Right lobe of liver (tissue), 6 donors: Measurements from ENCODE around the gene TIMMDC1. TPM values are rescaled to one million over a fixed set of nuclear protein-coding genes. Genes with fewer than 3 reads are reported as not detected.

ENCODE experiments used
- ATAC-seq, 4 donors: fragments of 200-7000 bp; cut with Tn5 transposase; one replicate each; pipeline ENCODE4 v1.9.1; 2020; ENCODE audit warnings: mild to moderate bottlenecking in 4 of 4, moderate library complexity in 4 of 4
- DNase-seq, 3 donors: peaks; one replicate each; pipeline ENCODE4 v3.0.0-alpha.2; 2020
- H3K27ac ChIP-seq, 3 donors: fragments of 200-600 bp; one replicate each; pipeline ENCODE4 v1.8.0; 2022
- H3K27me3 ChIP-seq, 2 donors: fragments of 200-600 bp; one replicate each; pipeline ENCODE4 v1.8.0; 2022
- H3K36me3 ChIP-seq, 4 donors: fragments of 200-600 bp; sonication (generic) in 1 of 4; one replicate each; pipeline versions ENCODE4 v1.5.1 to v1.8.0; 2017 to 2022; ENCODE audit warnings: control low read depth in 1 of 4
- H3K4me1 ChIP-seq, 4 donors: fragments of 200-600 bp; sonication (generic) in 1 of 4; one replicate each; pipeline versions ENCODE4 v1.5.1 to v1.8.0; 2017 to 2022; ENCODE audit warnings: control low read depth in 1 of 4
- H3K4me3 ChIP-seq, 3 donors: fragments of 200-600 bp; one replicate each; pipeline ENCODE4 v1.8.0; 2022
- H3K9me3 ChIP-seq, 4 donors: fragments of 200-600 bp; sonication (generic) in 1 of 4; one replicate each; pipeline versions ENCODE4 v1.5.1 to v1.8.0; 2017 to 2022; ENCODE audit warnings: control low read depth in 1 of 4
- CTCF ChIP-seq, 4 donors: fragments of 200-600 bp in 3 of 4; fragments of 450-650 bp in 1 of 4; IDR thresholded peaks; one replicate each; pipeline versions ENCODE4 v1.5.1 to v1.8.0; 2016 to 2022; ENCODE audit warnings: antibody characterized with exemption in 4 of 4, mild to moderate bottlenecking in 2 of 4
- POLR2A ChIP-seq: fragments of 450-650 bp; IDR thresholded peaks from one replicate; pipeline ENCODE4 v1.6.1; 2017; ENCODE audit warnings: antibody characterized with exemption, mild to moderate bottlenecking
- WGBS: methylation state at CpG from one replicate; pipeline ENCODE4 v1.1.6; 2018; ENCODE audit warnings: low coverage, low lambda C conversion rate; ENCODE audit not compliant: insufficient coverage; ENCODE audit errors: missing lambda C conversion rate; 5-methylcytosine and 5-hydroxymethylcytosine counted together
- intact Hi-C, 2 donors: fragments of 100-400 bp; cut with DNase I; formaldehyde crosslinking; loops; one replicate each; pipeline versions ENCODE4 v1.11.2 to v1.14.1; 2022
- total RNA-seq, 6 experiments: library from RNA; depleted of rRNA in 2 of 6; stranded (reverse); fragments of >200 nt in 2 of 6; fragmentation: NEBNext Ultra II Directional in 3 of 6; extraction: Animal tissue kit (Norgen Biotek cat#: 25700) in 3 of 6; gene quantifications; one replicate each; pipeline versions ENCODE4 v1.1.0 to v1.2.4, GENCODE V29; 2016 to 2023
- donor health status: DM: no; HTN: yes; CAD: no.
- donor health status: DM: no; HTN: no; CAD: no.
- donor health status: DM: no; HTN: no; CAD: no.
- donor health status: DM: no; HTN: yes; CAD: no.
- donor health status: DM: no; HTN: yes; CAD: no.

The TIMMDC1 gene
- total RNA-seq, 6 experiments from 2014 or later: 16.4 to 63.5 (median 42.8) TPM

DNA sequence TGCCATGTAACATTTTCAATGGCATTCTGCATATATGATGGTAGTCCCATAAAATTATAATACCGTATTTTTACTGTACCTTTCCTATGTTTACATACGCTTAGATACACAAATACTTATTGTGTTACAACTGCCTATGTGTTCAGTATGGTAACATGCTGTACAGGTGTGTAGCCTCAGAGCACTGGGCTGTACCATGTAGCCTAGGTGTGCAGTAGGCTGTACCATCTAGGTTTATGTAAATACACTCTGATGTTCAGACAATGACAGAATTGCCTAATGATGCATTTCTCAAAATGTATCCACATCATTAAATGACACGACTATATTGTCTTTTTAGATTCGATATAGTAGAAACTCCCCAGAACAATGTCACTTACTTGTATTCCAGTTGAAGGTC, 38.4 kb downstream of the TIMMDC1 start:
- ATAC-seq (no peak), DNase-seq (no peak)
- Histone ChIP-seq H3K4me3 (no peak overlapping the region), H3K9me3 (no peaks in the 10 kb centered on the region), H3K36me3 (no peaks in the 10 kb centered on the region), H3K27ac (no peak overlapping the region), H3K4me1 (no peaks in the 10 kb centered on the region), H3K27me3 (no peaks in the 10 kb centered on the region)
- intact Hi-C loops: no loop called here
- no peak for TF ChIP-seq POLR2A
- no peak for TF ChIP-seq CTCF (IDR thresholded peaks at IDR 0.05)
- 89% methylated on average over 4 of the region's 4 CpGs for whole genome bisulfite sequencing

- Histone ChIP-seq H3K27me3 (no peaks in the 10 kb centered on the region), H3K4me1 (no peaks in the 10 kb centered on the region), H3K4me3 (no peak overlapping the region), H3K9me3 (no peaks in the 10 kb centered on the region), H3K27ac (no peak overlapping the region), H3K36me3 (no peaks in the 10 kb centered on the region)
- TF ChIP-seq POLR2A: no peak
- no peak for TF ChIP-seq CTCF (IDR thresholded peaks at IDR 0.05)
- 100% methylated on average over 1 of the region's 1 CpG for WGBS
- ATAC-seq (no peak), DNase-seq (no peak)
- intact Hi-C loops: no loop called here
Measured at GRCh38 chr3:119538772-119539171, 40.4 kb downstream of the TIMMDC1 start.

DNA sequence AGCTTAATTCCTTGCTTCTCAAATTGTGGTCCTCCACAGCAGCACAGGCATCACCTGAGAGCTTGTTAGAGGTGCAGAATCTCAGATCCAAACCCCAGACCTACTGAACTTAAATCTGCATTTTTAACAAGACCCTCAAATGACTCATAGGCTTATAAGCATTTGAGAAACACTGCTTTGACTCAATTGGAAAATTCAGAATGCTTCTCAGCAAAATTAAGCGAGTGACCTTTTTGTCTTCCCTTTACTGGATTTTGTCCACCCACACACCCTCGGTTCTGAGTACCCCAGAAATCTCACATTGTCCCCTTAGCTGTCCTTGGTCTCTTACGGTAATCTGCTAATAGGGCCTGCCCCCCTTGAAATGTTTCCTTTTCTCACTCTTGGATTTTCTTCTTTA, 43.2 kb downstream of the TIMMDC1 start:
- no peak overlapping the region for H3K27ac ChIP-seq
- no peak for DNase-seq
- intact Hi-C loops: no loop called here
- H3K36me3 ChIP-seq: no peaks in the 10 kb centered on the region
- H3K4me3 ChIP-seq: no peak overlapping the region
- TF ChIP-seq POLR2A (no peak), CTCF (IDR thresholded peaks at IDR 0.05) (no peak)
- no peaks in the 10 kb centered on the region for H3K27me3 ChIP-seq
- no peaks in the 10 kb centered on the region for H3K9me3 ChIP-seq
- 51% methylated on average over 2 of the region's 3 CpGs for WGBS
- H3K4me1 ChIP-seq: no peaks in the 10 kb centered on the region
- ATAC-seq: no peak

DNA sequence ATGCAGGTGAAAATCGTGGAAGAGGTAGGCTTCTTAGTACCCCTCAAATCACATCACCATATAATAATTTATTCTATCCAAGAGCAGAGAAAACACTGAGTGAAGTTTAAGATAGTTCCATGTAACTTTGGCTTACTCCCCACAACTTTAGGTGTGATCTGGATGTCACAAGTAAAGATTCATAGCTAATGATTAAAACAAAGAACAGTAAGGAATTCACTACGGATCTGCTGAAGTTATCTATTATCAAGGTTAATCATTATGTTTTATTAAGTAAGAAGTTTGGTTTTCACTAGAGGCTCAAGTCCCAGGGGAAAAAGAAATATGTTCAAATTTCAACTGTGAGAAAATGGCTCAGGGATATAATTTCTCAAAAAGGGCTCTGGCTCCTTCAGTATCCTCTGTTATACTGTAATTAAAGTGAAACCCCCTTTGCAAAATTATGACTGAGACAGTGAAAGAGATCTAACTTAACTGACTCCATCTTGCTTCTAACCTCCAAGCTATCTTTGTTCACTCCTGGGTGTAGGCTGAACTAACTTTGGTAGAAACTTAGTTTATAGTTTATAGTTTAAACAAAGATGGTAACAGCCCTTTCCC, 43.9 kb downstream of the TIMMDC1 start:
- no peak for DNase-seq
- intact Hi-C loops: no loop called here
- WGBS: 30% methylated on average over 2 of the region's 2 CpGs

More for the DNA sequence above, 43.9 kb downstream of the TIMMDC1 start:
- Histone ChIP-seq H3K27ac (no peak overlapping the region), H3K9me3 (no peaks in the 10 kb centered on the region), H3K36me3 (no peaks in the 10 kb centered on the region), H3K4me3 (no peak overlapping the region), H3K27me3 (no peaks in the 10 kb centered on the region), H3K4me1 (no peaks in the 10 kb centered on the region)
- TF ChIP-seq CTCF (IDR thresholded peaks at IDR 0.05): no peak
- TF ChIP-seq POLR2A: no peak
- ATAC-seq: no peak
